Neuronal stem cell (in vitro differentiated cells): Measurements from ENCODE around the gene RELB.
A peak's percentile ranks its signal among the peaks of the same experiment; 100 is the strongest.

Experiments
- DNase-seq: peaks from one replicate; pipeline ENCODE4 v3.0.0-alpha.2; 2013; ENCODE audit warnings: low spot score
- H2AFZ ChIP-seq: one replicate; pipeline ENCODE4 v1.6.1; 2013; ENCODE audit warnings: mild to moderate bottlenecking, low read length, inconsistent platforms
- H2AK5ac ChIP-seq: 2 replicates; pipeline ENCODE4 v1.6.1; 2013; ENCODE audit warnings: low read depth, mild to moderate bottlenecking, inconsistent platforms, low read length, moderate library complexity, mixed read lengths
- H2BK120ac ChIP-seq: 2 replicates; pipeline ENCODE4 v1.6.1; 2013; ENCODE audit warnings: low read depth, mild to moderate bottlenecking, inconsistent platforms, low read length, moderate library complexity, mixed read lengths
- H2BK12ac ChIP-seq: one replicate; pipeline ENCODE4 v1.6.1; 2013; ENCODE audit warnings: low read length, inconsistent platforms
- H2BK15ac ChIP-seq: 2 replicates; pipeline ENCODE4 v1.6.1; 2013; ENCODE audit warnings: mild to moderate bottlenecking, low read length, inconsistent platforms, mixed read lengths
- H2BK5ac ChIP-seq: one replicate; pipeline ENCODE4 v1.6.1; 2013; ENCODE audit warnings: inconsistent platforms, mild to moderate bottlenecking, low read length, moderate library complexity
- H3K14ac ChIP-seq: one replicate; pipeline ENCODE4 v1.6.1; 2013; ENCODE audit warnings: low read length, inconsistent platforms
- H3K18ac ChIP-seq: 2 replicates; pipeline ENCODE4 v1.6.1; 2013; ENCODE audit warnings: low read length, inconsistent platforms
- H3K23ac ChIP-seq: 2 replicates; pipeline ENCODE4 v1.6.1; 2013; ENCODE audit warnings: low read depth, mild to moderate bottlenecking, mixed read lengths, low read length, inconsistent platforms; ENCODE audit not compliant: poor library complexity
- H3K27ac ChIP-seq: replicated peaks from 3 replicates; pipeline ENCODE4 v1.5.1; 2013; ENCODE audit warnings: low read length, inconsistent platforms
- H3K27me3 ChIP-seq, 3 experiments: 2 replicates each; pipeline ENCODE4 v1.6.1; 2013; ENCODE audit warnings: low read length in 3 of 3, mild to moderate bottlenecking in 2 of 3, inconsistent platforms in 1 of 3, low read depth in 1 of 3, mixed read lengths in 1 of 3, moderate library complexity in 1 of 3; ENCODE audit not compliant: control insufficient read depth in 3 of 3, insufficient read depth in 3 of 3
- H3K36me3 ChIP-seq, 2 donors: replicated peaks in 1 of 2; 2 replicates each; pipeline ENCODE4 v1.6.1; 2013; ENCODE audit warnings: low read length in 2 of 2; ENCODE audit not compliant: control insufficient read depth in 2 of 2, insufficient read depth in 2 of 2
- H3K4ac ChIP-seq: 2 replicates; pipeline ENCODE4 v1.6.1; 2013; ENCODE audit warnings: inconsistent platforms, mild to moderate bottlenecking, low read length, moderate library complexity
- H3K4me1 ChIP-seq, 2 donors: 1 replicate in 1 of 2; 2 replicates in 1 of 2; pipeline ENCODE4 v1.6.1; 2013; ENCODE audit warnings: low read length in 2 of 2, low read depth in 1 of 2; ENCODE audit not compliant: control insufficient read depth in 2 of 2, insufficient read depth in 1 of 2
- H3K4me2 ChIP-seq: one replicate; pipeline ENCODE4 v1.6.1; 2013; ENCODE audit warnings: mild to moderate bottlenecking, low read length, inconsistent platforms; ENCODE audit not compliant: insufficient read depth, poor library complexity, severe bottlenecking
- H3K4me3 ChIP-seq, 2 donors: 2 replicates each; pipeline ENCODE4 v1.5.1; 2013; ENCODE audit warnings: low read length in 2 of 2, mild to moderate bottlenecking in 2 of 2, inconsistent platforms in 1 of 2, moderate library complexity in 1 of 2
- H3K79me1 ChIP-seq: one replicate; pipeline ENCODE4 v1.6.1; 2013; ENCODE audit warnings: low read depth, mild to moderate bottlenecking, inconsistent platforms, low read length, moderate library complexity
- H3K9ac ChIP-seq: one replicate; pipeline ENCODE4 v1.6.1; 2013; ENCODE audit warnings: mild to moderate bottlenecking, low read depth, low read length, inconsistent platforms; ENCODE audit not compliant: poor library complexity
- H3K9me3 ChIP-seq, 2 donors: replicated peaks in 1 of 2; 2 replicates each; pipeline versions ENCODE3 to v1.6.1; 2013; ENCODE audit warnings: low read length in 2 of 2, mild to moderate bottlenecking in 2 of 2, inconsistent platforms in 1 of 2, low read depth in 1 of 2, mixed read lengths in 1 of 2, moderate library complexity in 1 of 2; ENCODE audit not compliant: control insufficient read depth in 2 of 2, insufficient read depth in 1 of 2
- H4K8ac ChIP-seq: one replicate; pipeline ENCODE4 v1.6.1; 2013; ENCODE audit warnings: low read depth, mild to moderate bottlenecking, inconsistent platforms, low read length, moderate library complexity
- H4K91ac ChIP-seq: one replicate; pipeline ENCODE4 v1.6.1; 2013; ENCODE audit warnings: low read length, low read depth, mild to moderate bottlenecking, inconsistent platforms; ENCODE audit not compliant: poor library complexity
- WGBS, 2 donors: extraction: QIAGEN DNeasy Blood & Tissue Kit; methylation state at CpG; one replicate each; pipeline ENCODE4 v1.1.7; 2013; ENCODE audit warnings: missing lambda C conversion rate in 2 of 2, mixed read lengths in 1 of 2; ENCODE audit not compliant: insufficient read length in 2 of 2, insufficient replicate concordance in 1 of 2; ENCODE audit errors: extremely low coverage in 2 of 2; 5-methylcytosine and 5-hydroxymethylcytosine counted together

RELB gene

DNA sequence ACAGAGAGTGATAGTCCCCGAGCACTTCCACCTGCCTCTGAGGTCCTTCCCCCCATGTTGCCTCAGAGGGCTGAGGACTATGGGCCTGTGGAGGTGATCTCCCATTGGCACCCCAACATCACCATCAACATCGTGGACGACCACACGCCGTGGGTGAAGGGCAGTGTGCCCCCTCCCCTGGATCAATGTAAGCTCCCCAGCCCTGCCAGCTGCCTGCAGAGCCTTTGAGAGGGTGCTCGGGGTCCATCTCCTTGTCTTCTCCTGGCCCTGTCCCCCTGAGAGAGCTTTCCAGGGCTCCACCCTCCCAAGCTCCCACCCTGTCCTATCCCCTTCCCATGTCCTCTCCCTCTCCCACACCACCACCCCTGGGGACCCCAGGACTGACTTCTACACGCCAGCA is 14.9 kb upstream of the RELB start:
- no peak overlapping the region for H2BK12ac ChIP-seq
- no peak overlapping the region for H3K4ac ChIP-seq
- H3K4me2 ChIP-seq, result no peak overlapping the region
- no peaks in the 10 kb centered on the region for H3K9me3 ChIP-seq
- H2BK5ac ChIP-seq, result no peak overlapping the region
- DNase-seq, result no peak
- H3K23ac ChIP-seq, result no peak overlapping the region
- H2BK120ac ChIP-seq, result no peak overlapping the region
- no CpG with 5 or more reads among the region's 7 CpGs for WGBS, 2 donors
- H3K4me3 ChIP-seq, result no peak overlapping the region
- H3K27ac ChIP-seq, result no peak overlapping the region
- peaks cover 1% of the 10 kb centered on the region for H3K79me1 ChIP-seq
- H3K18ac ChIP-seq, result no peak overlapping the region
- no peaks in the 10 kb centered on the region for H3K4me1 ChIP-seq
- no peak overlapping the region for H2AFZ ChIP-seq
- H3K27me3 ChIP-seq, result no peaks in the 10 kb centered on the region
- no peak overlapping the region for H4K8ac ChIP-seq
- no peak overlapping the region for H3K14ac ChIP-seq
- H2AK5ac ChIP-seq, result no peak overlapping the region
- no peak overlapping the region for H4K91ac ChIP-seq
- peaks cover 18 to 86% of the 10 kb centered on the region in 2 donors for H3K36me3 ChIP-seq
- H2BK15ac ChIP-seq, result no peak overlapping the region
- no peak overlapping the region for H3K9ac ChIP-seq

DNA sequence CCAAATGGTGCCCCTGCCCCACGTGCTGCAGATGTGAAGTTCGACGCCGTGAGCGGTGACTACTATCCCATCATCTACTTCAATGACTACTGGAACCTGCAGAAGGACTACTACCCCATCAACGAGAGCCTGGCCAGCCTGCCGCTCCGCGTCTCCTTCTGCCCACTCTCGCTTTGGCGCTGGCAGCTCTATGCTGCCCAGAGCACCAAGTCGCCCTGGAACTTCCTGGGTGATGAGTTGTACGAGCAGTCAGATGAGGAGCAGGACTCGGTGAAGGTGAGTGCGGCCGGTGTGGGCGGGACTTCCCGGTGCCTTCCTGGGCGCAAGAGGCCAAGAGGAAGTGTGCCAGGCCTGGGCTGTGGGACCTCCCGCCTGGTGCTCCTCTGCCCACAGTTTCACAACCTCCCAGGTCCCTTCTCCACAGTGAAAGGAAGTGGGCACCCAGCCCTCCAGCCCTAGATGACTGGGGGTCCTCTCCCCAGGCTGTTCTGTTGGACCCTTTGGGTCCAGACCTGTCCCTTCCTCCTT is 14.1 kb upstream of the RELB start:
- no peak overlapping the region for H3K27ac ChIP-seq
- no CpG with 5 or more reads among the region's 20 CpGs for WGBS, 2 donors
- no peaks in the 10 kb centered on the region for H3K27me3 ChIP-seq

DNA sequence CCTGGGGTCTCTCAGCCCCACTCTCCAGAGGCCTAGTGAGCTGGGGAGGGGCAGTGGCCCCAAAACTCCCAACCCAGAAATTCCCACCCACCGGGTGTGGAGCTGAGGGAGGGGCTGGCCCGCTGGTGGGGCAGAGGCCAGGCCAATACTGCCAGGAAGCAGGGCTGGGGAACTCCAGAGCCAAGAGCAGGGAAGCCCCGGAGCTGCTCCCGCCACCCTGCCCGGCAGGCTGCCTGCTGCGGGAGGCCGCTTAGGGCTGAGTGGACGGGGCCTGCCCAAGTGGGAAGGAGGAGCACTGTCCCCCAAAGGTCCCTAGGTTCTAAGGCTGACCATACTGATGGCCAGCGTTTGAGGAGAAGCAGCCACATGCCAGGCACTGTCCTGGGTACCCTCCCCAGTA is 13.0 kb upstream of the RELB start:
- H3K18ac ChIP-seq, result no peak overlapping the region
- DNase-seq, result no peak
- no peak overlapping the region for H2BK5ac ChIP-seq
- peaks cover 3% of the 10 kb centered on the region for H3K79me1 ChIP-seq
- no peak overlapping the region for H2AK5ac ChIP-seq
- H3K27me3 ChIP-seq, result no peaks in the 10 kb centered on the region
- no peak overlapping the region for H4K91ac ChIP-seq
- no peaks in the 10 kb centered on the region for H3K9me3 ChIP-seq
- no peak overlapping the region for H4K8ac ChIP-seq
- no peak overlapping the region for H3K4ac ChIP-seq
- WGBS, 2 donors, result no CpG with 5 or more reads among the region's 9 CpGs
- no peak overlapping the region for H3K9ac ChIP-seq
- H2BK12ac ChIP-seq, result no peak overlapping the region
- no peak overlapping the region for H2AFZ ChIP-seq
- no peak overlapping the region for H3K23ac ChIP-seq
- no peak overlapping the region for H3K27ac ChIP-seq
- no peak overlapping the region for H3K14ac ChIP-seq
- no peaks in the 10 kb centered on the region for H3K4me1 ChIP-seq
- H2BK120ac ChIP-seq, result no peak overlapping the region
- H3K4me2 ChIP-seq, result no peak overlapping the region
- no peak overlapping the region for H3K4me3 ChIP-seq
- H2BK15ac ChIP-seq, result no peak overlapping the region
- H3K36me3 ChIP-seq, result peaks cover 25 to 91% of the 10 kb centered on the region in 2 donors

More for the DNA sequence above, 14.1 kb upstream of the RELB start:
- Histone ChIP-seq H3K36me3 (peaks cover 21 to 88% of the 10 kb centered on the region in 2 donors), H3K9ac (peak overlapping the region; percentile 44), H3K9me3 (no peaks in the 10 kb centered on the region), H3K18ac (no peak overlapping the region), H3K14ac (no peak overlapping the region), H3K4me2 (no peak overlapping the region), H2AK5ac (no peak overlapping the region), H2BK12ac (no peak overlapping the region), H3K4me1 (no peaks in the 10 kb centered on the region), H3K79me1 (peaks cover 1% of the 10 kb centered on the region), H2BK15ac (no peak overlapping the region), H2BK5ac (no peak overlapping the region), H3K4ac (no peak overlapping the region), H3K23ac (no peak overlapping the region), H2BK120ac (no peak overlapping the region), H2AFZ (no peak overlapping the region), H4K8ac (no peak overlapping the region), H3K4me3 (no peak overlapping the region), H4K91ac (no peak overlapping the region)
- no peak for DNase-seq

DNA sequence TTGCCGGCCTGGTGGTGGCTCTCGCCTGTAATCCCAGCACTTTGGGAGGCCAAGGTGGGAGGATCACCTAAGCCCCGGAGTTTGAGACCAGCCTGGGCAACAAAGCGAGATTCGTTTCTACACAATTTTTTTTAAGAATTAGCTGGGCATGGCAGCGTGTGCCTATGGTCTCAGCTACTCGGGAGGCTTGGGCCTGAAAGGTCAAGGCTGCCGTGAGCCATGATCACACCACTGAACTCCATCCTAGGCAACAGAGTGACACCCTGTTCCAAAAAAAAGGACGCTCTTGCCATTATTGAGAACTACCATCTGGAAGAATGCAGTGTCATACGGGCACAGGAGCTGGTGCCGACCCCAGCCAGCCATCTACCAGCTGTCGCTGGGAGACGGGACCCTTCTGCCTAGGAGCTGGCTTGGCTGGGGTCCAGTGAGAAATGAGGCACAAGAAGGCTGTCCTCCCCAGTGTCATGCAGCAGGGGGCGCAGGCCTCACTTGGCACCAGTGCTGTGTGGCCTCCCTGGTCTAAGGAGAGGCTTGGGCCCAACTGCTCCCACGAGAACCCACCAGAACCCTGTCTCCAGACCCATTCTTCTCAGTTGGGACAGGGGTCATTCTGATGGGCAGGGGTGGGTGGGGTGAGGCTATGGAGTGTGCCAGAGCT is 12.2 kb upstream of the RELB start:
- Histone ChIP-seq H3K79me1 (peaks cover 3% of the 10 kb centered on the region), H3K27ac (no peak overlapping the region), H4K91ac (no peak overlapping the region), H2AK5ac (no peak overlapping the region), H3K9ac (peak overlapping the region; percentile 61), H2AFZ (no peak overlapping the region), H3K4me1 (no peaks in the 10 kb centered on the region), H3K36me3 (peaks cover 27 to 94% of the 10 kb centered on the region in 2 donors), H2BK12ac (no peak overlapping the region), H2BK15ac (no peak overlapping the region), H3K18ac (no peak overlapping the region), H3K27me3 (no peaks in the 10 kb centered on the region), H3K4me2 (no peak overlapping the region), H3K23ac (no peak overlapping the region), H2BK120ac (no peak overlapping the region), H3K14ac (no peak overlapping the region), H3K9me3 (no peaks in the 10 kb centered on the region), H3K4me3 (no peak overlapping the region), H4K8ac (no peak overlapping the region), H2BK5ac (no peak overlapping the region), H3K4ac (no peak overlapping the region)
- DNase-seq, result peak; percentile 21
- no CpG with 5 or more reads among the region's 15 CpGs for WGBS, 2 donors
